Measurements from ENCODE around the gene P3H4.
"Not testable (repeated sequence)": the region's sequence is repeated elsewhere in the genome, so short reads cannot be mapped to it uniquely, and the experiment has no call there.

The P3H4 gene, protein sequence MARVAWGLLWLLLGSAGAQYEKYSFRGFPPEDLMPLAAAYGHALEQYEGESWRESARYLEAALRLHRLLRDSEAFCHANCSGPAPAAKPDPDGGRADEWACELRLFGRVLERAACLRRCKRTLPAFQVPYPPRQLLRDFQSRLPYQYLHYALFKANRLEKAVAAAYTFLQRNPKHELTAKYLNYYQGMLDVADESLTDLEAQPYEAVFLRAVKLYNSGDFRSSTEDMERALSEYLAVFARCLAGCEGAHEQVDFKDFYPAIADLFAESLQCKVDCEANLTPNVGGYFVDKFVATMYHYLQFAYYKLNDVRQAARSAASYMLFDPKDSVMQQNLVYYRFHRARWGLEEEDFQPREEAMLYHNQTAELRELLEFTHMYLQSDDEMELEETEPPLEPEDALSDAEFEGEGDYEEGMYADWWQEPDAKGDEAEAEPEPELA

DNA sequence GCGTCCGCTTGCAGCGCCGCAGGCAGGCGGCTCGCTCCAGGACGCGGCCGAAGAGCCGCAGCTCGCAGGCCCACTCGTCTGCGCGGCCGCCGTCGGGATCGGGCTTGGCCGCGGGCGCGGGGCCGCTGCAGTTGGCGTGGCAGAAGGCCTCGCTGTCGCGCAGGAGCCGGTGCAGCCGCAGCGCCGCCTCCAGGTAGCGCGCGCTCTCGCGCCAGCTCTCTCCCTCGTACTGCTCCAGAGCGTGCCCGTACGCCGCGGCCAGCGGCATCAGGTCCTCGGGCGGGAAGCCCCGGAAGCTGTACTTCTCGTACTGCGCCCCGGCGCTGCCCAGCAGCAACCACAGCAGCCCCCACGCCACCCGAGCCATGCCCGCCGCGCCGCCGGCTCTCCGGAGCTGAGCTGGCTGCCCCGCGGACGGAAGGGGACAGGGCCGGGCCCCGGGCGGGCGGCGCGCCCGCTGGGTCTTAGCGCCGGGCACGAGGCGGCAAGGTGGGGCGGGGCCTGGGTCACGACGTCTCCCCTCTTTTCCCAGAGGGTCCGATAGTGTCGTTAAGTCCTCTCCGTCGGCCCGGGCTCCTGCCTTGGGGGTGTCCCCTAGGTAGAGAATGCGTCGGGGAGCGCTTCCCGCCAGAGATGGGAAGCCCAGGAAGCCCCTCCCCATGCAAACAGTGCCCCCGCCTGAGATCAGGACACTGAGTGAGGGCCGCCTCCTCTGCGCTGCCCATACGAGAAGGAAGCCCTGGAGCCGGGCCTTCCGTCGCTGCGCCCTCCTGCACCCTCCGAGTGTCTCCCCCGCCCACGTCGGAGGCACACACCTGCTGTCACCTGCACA, at the start of gene P3H4:
Gene P3H4, minus strand, starts transcription at position 401 of the 832 bp plus-strand sequence. Its CDS starts 34 bp downstream, at position 367.
- peak; percentile 83 for DNase-seq
- CTCF ChIA-PET, result interaction anchor here (0.8 to 2.7 kb wide), 12 partner anchors 10 to 107 kb away, joined by 3 to 11 read pairs (median 4); partner anchors contain the start of genes ACLY, JUP and KLHL10
- Mint-ChIP-seq H3K4me1 (peaks cover 17% of the 10 kb centered on the region), H3K9me3 (no peaks in the 10 kb centered on the region), H3K27ac (peak within 1 kb of the TSS; percentile 79), H3K27me3 (peaks cover 50% of the 10 kb centered on the region), H3K4me3 (peak within 1 kb of the TSS; percentile 77), H3K36me3 (no peaks in the 10 kb centered on the region)

GRCh38 chr17:41860254-41860931, 48.6 kb upstream of the P3H4 start:
- CTCF ChIA-PET, result no interaction called here
- no peak overlapping the region for H3K4me3 Mint-ChIP-seq

GRCh38 chr17:41851382-41851781, 39.6 kb upstream of the P3H4 start:
- H3K27ac Mint-ChIP-seq, H3K4me3 Mint-ChIP-seq, H3K9me3 Mint-ChIP-seq, H3K27me3 Mint-ChIP-seq, CTCF ChIA-PET, DNase-seq: not testable (repeated sequence)
- Mint-ChIP-seq H3K36me3 (peaks cover 20% of the 10 kb centered on the region), H3K4me1 (peaks cover 14% of the 10 kb centered on the region)

More at GRCh38 chr17:41860254-41860931, 48.6 kb upstream of the P3H4 start:
- no peaks in the 10 kb centered on the region for H3K9me3 Mint-ChIP-seq
- DNase-seq, result no peak
- H3K27me3 Mint-ChIP-seq, result no peaks in the 10 kb centered on the region
- peaks cover 14% of the 10 kb centered on the region for H3K4me1 Mint-ChIP-seq
- no peaks in the 10 kb centered on the region for H3K36me3 Mint-ChIP-seq
- H3K27ac Mint-ChIP-seq, result no peak overlapping the region

DNA sequence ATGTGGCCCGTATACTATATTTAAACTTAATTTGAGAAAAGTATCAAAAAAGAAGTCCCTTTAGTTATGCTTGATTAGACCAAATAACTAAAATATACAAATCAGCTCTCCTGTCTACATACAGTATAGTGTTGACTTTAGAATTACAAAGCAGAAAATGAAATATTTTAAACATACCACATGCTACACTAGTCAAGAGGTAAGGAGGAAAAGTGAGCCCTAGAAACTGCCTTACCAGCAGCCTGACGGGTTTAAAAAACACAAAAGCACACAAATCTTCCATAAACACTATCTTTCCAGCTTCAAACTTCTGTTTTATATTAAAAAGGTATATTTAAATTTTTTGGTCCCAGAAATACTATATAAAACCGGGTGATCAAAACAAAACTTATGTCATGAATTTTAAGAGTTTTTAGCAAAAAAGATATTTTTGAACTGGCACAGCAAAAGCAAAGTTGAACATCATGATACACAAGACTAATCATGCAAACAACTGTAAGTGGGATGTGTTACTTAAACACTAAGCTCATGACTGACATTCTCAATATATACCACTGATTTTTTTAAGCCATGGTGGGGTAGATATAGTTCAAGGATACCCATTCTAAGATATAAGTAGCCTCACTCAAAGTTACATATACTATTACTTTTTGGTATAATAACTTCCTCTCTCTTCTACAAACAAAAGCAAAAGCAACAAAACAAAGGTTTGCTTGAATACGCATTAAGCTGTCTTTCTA, 37.7 kb upstream of the P3H4 start:
- Mint-ChIP-seq H3K36me3 (peaks cover 13% of the 10 kb centered on the region), H3K4me1 (peaks cover 12% of the 10 kb centered on the region), H3K27me3 (no peaks in the 10 kb centered on the region), H3K4me3 (no peak overlapping the region), H3K27ac (no peak overlapping the region), H3K9me3 (no peaks in the 10 kb centered on the region)
- DNase-seq, result no peak
- CTCF ChIA-PET, result interaction anchor here (0.7 kb wide), 2 partner anchors 13 to 99 kb away, joined by 3 read pairs; no protein-coding TSS in a partner anchor

GRCh38 chr17:41848788-41849187, 37.0 kb upstream of the P3H4 start:
- peaks cover 12% of the 10 kb centered on the region for H3K4me1 Mint-ChIP-seq
- CTCF ChIA-PET, result no interaction called here
- H3K27me3 Mint-ChIP-seq, result no peaks in the 10 kb centered on the region
- no peak for DNase-seq
- no peak overlapping the region for H3K27ac Mint-ChIP-seq
- H3K36me3 Mint-ChIP-seq, result peaks cover 9% of the 10 kb centered on the region
- H3K9me3 Mint-ChIP-seq, result no peaks in the 10 kb centered on the region
- H3K4me3 Mint-ChIP-seq, result no peak overlapping the region

DNA sequence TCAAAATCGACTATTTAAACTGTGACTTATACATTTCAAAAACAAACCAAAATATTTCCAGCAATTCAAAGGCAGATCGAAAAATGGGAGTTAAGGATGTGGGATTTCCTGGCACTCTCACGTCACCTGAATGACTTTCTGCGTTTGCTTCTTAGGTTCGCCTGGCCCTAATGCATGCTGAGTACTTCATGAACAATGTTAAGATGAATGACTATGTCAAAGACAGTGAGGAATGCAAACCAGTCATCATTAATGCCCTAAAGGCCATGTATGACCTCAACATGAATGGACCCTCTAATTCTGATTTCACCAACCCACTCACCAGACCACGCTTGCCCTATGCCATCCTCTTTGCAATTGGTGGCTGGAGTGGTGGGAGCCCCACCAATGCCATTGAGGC, 33.2 kb upstream of the P3H4 start:
- DNase-seq, result no peak
- no peak overlapping the region for H3K27ac Mint-ChIP-seq
- H3K36me3 Mint-ChIP-seq, result no peaks in the 10 kb centered on the region
- no peaks in the 10 kb centered on the region for H3K4me1 Mint-ChIP-seq
- H3K4me3 Mint-ChIP-seq, result no peak overlapping the region
- CTCF ChIA-PET, result no interaction called here
- no peaks in the 10 kb centered on the region for H3K9me3 Mint-ChIP-seq
- peaks cover 3% of the 10 kb centered on the region for H3K27me3 Mint-ChIP-seq

DNA sequence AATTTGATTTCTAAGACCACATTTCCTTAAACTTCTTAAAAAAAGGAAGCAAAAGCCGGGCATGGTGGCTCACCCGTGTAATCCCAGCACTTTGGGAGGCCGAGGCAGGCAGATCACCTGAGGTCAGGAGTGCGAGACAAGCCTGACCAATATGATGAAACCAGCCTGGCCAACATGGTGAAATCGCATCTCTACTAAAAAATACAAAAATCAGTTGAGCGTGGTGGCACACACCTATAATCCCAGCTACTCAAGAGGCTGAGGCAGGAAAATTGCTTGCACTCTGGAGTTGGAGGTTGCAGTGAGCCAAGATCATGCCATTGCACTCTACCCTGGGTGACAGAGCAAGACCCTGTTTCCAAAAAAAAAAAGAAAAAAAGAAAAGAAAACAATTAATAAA, 29.0 kb upstream of the P3H4 start:
- H3K27me3 Mint-ChIP-seq, result peaks cover 32% of the 10 kb centered on the region
- not testable (repeated sequence) for H3K4me1 Mint-ChIP-seq, H3K27ac Mint-ChIP-seq

GRCh38 chr17:41839448-41839847, 27.7 kb upstream of the P3H4 start:
- CTCF ChIA-PET, DNase-seq, H3K4me3 Mint-ChIP-seq, H3K9me3 Mint-ChIP-seq, H3K36me3 Mint-ChIP-seq, H3K27ac Mint-ChIP-seq: not testable (repeated sequence)
- peaks cover 37% of the 10 kb centered on the region for H3K27me3 Mint-ChIP-seq
- H3K4me1 Mint-ChIP-seq, result peaks cover 16% of the 10 kb centered on the region

More for the DNA sequence above, 29.0 kb upstream of the P3H4 start:
- H3K36me3 Mint-ChIP-seq, H3K4me3 Mint-ChIP-seq, H3K9me3 Mint-ChIP-seq, DNase-seq, CTCF ChIA-PET: not testable (repeated sequence)

DNA sequence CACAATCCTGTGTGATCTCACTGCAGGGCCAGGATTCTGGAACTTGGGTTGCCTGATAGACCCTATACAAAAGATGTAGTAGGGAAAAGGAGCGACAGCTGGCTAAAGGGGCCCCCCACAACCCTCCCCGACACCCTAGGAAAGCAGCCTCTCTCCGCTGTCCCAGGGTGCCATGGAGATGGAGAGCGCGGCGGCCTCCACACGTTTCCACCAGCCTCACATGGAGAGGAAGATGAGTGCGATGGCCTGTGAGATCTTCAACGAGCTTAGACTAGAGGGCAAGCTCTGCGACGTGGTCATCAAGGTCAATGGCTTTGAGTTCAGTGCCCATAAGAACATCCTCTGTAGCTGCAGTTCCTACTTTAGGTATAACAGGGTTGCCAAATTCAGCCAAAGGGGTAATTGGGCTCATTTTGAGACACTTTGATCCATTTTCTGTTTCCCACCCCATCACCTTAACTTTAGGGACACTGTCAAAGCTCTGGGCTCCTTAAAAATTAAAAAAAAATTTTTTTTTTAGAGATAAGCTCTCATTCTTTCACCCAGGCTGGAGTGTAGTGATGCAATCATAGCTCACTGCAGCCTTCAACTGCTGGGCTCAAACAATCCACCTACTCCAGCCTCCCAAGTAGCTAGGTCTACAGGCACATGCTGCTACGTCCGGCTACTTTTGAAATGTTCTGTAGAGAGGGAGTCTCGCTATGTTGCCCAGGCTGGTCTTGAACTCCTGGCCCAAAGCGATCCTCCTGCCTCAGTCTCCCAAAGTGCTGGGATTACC, 26.2 kb upstream of the P3H4 start, which contains the start of gene KLHL10:
Gene KLHL10, plus strand, starts transcription at position 65 of the 778 bp plus-strand sequence. Its CDS starts 108 bp downstream, at position 173.
- Mint-ChIP-seq H3K9me3 (no peaks in the 10 kb centered on the region), H3K36me3 (no peaks in the 10 kb centered on the region), H3K4me3 (peak within 1 kb of the TSS; percentile 78), H3K27me3 (peaks cover 37% of the 10 kb centered on the region), H3K27ac (no peak within 1 kb of the TSS), H3K4me1 (peaks cover 16% of the 10 kb centered on the region)
- CTCF ChIA-PET, result interaction anchor here (1.3 kb wide), 1 partner anchor 27 kb away, joined by 4 read pairs; the partner anchor contains the start of gene P3H4
- DNase-seq, result no peak

DNA sequence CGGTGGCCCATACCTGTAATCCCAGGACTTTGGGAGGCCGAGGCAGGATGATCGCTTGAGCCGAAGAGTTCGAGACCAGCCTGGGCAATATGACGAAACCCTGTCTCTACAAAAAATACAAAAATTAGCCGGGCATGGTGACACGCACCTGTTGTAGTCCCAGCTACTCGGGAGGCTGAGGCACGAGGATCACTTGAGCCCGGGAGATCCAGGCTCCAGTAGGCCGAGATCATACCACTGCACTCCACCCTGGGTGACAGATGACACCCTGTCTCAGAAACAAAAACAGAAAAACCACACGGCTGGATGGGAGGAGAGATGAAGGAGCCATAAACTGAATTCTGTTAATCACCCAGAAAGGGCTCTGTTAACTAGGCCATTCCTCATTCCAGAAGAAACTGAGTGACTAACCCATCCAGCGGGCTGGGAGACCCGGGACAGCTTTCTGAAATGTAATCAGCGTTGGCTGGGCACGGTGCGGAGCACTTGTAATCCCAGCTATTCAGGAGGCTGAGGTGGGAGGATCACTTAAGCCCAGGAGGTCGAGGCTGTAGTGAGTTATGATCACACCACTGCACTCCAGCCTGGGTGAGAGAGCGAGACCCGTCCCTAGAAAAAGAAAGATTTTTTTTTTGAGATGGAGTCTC, 24.9 kb upstream of the P3H4 start:
- CTCF ChIA-PET, result interaction anchor here (1.3 kb wide), 1 partner anchor 25 kb away, joined by 4 read pairs; the partner anchor contains the start of gene P3H4
- no peak overlapping the region for H3K27ac Mint-ChIP-seq
- H3K4me3 Mint-ChIP-seq, result peak overlapping the region; percentile 78
- peaks cover 37% of the 10 kb centered on the region for H3K27me3 Mint-ChIP-seq
- no peaks in the 10 kb centered on the region for H3K9me3 Mint-ChIP-seq
- no peak for DNase-seq
- H3K4me1 Mint-ChIP-seq, result peaks cover 16% of the 10 kb centered on the region
- H3K36me3 Mint-ChIP-seq, result peaks cover 4% of the 10 kb centered on the region

DNA sequence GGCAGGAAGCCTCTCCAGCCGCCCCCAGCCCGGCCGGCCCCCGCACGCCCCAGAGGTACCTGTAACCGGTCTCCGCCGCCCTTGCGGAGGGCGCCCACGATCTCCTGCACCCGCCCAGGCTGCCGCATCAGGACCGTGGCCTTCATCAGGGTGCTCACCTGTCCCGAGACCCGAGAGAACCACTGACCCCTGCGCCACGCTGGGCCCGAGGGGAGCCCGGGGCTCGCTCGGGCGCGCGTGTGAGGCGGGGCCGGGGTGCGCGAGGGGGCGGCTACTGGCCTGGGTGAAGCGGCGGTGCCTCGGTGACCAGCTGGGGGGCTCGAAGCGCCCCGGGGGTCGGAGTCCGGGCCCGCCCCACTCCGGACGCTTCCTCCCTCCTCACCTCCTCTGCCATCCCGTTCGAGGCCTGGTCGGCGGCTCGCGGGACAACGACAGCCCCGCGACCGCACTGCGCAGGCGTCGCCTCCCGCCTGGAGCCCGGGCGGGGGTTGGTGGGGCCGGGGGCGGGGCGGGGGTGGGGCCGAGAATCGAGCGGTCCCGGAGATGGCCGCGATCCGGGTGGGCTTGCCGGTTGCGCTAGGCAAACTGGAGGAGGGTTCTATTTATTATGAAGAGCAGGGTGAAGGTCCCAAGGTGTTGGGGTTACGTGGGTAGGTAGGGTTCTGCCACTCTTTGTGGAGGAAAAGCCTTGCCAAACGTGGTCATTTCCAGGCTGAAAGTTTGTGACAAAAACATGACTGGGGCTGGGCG, 24.2 kb upstream of the P3H4 start, which contains the start of gene NT5C3B:
Gene NT5C3B, minus strand, starts transcription at position 433 of the 750 bp plus-strand sequence. Its CDS starts 39 bp downstream, at position 394.
- Mint-ChIP-seq H3K36me3 (peaks cover 7% of the 10 kb centered on the region), H3K4me3 (peak within 1 kb of the TSS; percentile 78), H3K27ac (peak within 1 kb of the TSS; percentile 74), H3K4me1 (peaks cover 16% of the 10 kb centered on the region), H3K27me3 (peaks cover 37% of the 10 kb centered on the region), H3K9me3 (no peaks in the 10 kb centered on the region)
- CTCF ChIA-PET, result interaction anchor here (1.3 kb wide), 1 partner anchor 24 kb away, joined by 4 read pairs; the partner anchor contains the start of gene P3H4
- peak; percentile 64 for DNase-seq

Measured in activated naive CD4-positive, alpha-beta T cell treated with anti-CD3 and anti-CD28 coated beads, Interleukin-2, amount 10 ng/mL, durations not matched to agents 7 days and 5 days (primary cell).